GM21717 (cell line): Measurements from ENCODE around the gene FAM120B.
"Not testable (repeated sequence)": the region's sequence is repeated elsewhere in the genome, so short reads cannot be mapped to it uniquely, and the experiment has no call there.

Experiments used
- ATAC-seq: cut with Tn5 transposase; IDR thresholded peaks from one replicate; pipeline ENCODE4 v1.9.1; 2021; ENCODE audit warnings: mild to moderate bottlenecking, moderate library complexity; ENCODE audit not compliant: unreplicated experiment

The FAM120B gene

DNA sequence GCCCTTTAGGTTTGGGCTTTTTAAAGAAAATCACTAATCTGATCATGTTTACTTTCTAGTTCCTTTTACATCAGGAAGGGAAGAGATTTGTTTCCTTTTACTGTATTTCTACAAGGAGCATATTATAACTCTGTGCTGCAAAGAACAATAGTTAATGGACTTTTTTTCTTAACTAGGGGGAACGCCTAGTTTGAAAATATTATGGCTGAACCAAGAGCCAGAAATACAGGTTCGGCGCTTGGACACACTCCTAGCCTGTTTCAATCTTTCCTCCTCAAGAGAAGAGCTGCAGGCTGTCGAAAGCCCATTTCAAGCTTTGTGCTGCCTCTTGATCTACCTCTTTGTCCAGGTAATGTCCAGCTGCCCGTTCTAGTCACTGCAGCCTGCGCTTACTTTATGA lies 41.4 kb downstream of the FAM120B start:
- ATAC-seq: no peak

DNA sequence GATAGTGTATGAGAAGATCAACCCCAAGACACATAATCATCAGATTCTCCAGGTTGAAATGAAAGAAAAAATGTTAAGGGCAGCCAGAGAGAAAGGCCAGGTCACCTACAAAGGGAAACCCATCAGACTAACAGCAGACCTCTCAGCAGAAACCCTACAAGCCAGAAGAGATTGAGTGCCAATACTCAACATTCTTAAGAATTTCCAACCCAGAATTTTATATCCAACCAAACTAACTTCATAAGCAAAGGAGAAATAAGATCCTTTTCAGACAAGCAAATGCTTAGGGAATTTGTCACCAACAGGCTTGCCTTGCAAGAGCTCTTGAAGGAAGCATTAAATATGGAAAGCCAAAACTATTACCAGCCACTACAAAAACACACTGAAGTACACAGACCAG lies 44.9 kb downstream of the FAM120B start:
- not testable (repeated sequence) for ATAC-seq

DNA sequence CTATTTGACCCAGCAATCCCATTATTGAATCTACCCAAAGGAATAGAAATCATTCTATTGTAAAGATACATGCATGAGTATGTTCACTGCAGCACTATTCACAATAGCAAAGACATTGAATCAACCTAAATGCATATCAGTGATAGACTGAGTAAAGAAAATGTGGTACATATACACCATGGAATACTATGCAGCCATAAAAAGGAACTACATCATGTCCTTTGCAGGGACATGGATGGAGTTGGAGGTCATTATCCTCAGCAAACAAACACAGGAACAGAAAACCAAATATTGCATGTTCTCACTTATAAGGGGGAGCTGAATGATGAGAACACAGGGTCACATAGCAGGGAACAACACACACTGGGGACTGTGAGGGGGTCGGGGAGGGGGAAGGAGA lies 48.6 kb downstream of the FAM120B start:
- ATAC-seq: not testable (repeated sequence)

DNA sequence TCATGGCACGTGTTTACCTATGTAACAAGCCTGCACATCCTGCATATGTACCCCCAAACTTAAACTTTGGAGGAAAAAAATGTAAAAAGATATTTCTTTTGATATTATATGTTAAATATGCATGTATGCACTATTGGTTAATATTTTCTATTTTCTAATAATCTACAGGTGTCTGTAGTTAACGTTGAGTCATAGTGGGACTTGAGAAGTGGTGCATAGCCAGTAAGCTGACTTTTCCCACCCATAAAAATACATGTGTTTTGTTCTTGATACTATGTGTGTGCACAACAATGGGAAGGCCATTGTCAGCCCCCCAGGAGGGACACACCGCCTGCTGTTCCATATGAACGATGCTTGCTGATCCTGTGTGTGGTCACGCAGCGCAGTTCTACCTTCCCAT lies 49.1 kb downstream of the FAM120B start:
- no peak for ATAC-seq

DNA sequence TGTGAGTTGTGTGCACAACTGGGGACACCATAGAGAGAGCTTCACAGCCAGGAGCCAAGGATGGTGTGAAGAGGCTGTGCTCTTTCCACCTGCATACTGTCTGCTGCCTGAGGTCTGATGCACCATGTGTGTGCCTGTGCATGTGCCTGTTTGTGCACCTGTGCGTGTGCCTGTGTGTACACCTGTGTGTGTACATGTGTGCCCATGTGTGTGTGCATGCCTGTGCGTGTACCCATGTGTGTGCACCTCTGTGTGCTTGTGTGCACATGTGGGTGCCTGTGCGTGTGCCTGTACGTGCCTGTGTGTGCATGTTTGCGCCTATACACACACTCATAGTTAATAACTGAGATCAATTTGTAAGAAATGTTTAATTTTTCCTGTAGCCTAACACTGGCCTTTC lies 51.3 kb downstream of the FAM120B start:
- ATAC-seq: no peak

DNA sequence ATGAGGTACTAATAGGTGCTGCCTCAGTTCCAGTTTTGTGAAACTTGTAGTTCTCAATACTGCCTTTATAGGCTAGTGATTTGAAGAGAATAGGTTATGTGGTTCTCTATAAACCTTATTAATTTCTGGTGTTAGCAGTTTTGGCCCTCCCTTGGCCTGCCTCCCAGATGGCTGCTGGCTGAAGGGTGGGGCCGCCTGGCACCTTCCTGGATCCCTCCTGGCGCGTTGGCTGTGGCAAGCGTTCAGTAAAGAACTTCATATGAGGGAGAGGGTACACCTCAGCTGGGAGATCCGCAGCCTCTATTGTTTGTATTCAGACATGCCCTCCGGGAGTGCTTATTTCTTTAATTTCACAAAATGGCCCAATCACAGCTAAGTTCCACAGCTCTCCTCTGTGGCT lies 51.9 kb downstream of the FAM120B start:
- ATAC-seq: no peak

DNA sequence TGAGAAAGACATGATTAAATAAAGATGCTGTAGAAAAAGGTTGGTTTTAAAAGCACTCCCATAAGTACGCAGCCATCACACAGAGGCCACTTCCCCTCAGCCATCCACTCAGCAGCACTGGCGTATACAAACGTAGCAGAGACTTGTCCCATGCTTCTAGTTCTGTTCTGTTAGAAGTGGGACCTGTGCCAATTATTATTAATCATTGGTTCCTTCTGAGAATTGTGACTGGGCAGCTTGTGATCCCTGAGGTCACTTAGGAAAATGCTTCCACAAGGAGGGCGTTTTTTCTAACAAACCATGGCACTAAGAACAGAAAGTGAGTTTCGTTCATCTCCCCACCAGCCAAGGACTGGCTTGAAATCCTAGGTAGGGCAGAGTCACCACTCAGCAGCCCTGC lies 53.9 kb downstream of the FAM120B start:
- no peak for ATAC-seq

DNA sequence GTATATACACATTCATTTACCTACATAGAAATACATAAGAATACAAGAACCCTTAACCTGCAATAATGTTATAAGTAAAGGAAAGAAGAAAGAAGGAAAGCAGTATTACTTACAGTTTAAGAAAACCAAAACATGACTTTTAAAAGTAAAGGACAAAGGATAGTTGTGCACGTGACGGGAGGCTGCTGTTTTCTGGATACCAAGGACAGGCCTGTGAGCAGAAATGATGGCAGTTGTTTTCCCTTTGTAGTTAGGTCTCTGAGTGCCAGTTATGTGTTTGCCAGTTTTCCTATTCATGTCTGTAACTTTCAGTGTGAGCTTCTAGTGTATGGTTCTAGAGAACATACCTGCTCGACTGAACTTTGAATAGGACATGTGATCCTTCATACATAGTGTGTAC lies 54.8 kb downstream of the FAM120B start:
- no peak for ATAC-seq

DNA sequence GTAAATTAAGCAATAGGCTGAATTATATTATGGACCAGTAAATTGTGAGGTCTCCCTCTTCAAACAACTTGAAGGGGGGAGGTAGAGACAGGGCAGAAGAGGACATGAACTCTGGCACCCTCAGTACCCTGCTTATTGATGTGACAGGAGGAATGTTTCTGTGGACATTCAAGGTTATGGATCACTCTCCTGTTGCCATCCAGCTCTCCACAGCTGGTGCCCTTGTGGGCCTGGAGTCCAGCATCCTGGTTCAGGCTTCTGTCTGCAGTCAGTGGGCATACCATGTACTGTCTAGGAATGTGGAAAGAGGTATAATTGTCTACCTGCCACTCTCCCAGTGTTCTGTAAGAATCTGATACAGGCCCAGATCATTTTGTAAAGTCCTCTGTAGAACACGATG lies 55.6 kb downstream of the FAM120B start:
- ATAC-seq: no peak

DNA sequence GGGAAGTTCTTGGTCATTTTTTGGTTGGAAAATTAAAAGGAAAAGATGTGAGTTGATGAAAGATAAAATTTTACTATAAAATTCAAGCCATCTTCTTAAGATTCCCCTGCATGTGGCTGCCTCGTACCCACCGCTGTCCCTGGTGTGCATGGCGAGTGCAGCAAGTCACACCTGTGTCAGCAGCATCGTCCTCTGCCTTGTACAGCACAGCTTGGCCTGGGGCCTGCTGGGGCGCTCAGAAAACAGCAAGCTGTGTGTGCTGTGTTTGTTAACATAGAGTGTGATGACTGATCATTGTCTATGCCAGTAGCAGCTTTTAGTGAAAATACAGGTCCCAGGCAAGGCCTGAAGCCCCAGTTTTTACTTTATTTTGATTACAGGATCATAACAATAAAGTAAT lies 56.7 kb downstream of the FAM120B start:
- no peak for ATAC-seq

DNA sequence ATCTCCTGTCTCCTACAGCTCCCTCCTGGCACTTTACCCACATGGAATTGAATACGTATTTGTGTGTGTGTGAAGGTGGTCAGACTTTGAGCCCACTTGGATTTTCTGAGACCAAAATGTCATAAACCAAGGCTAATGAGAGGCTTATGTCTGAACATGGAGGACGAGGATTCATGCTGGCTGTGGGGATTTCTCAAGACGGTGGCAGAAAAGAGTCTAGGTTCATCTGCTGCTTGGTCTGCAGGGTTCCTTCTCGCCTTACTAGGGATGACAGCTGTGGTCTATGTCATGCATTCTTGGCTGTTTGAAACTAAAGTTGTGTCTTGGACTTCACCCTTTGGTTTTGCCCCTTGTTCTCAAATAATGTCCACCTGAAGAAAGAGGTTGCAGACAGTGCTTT lies 58.6 kb downstream of the FAM120B start:
- ATAC-seq: no peak

DNA sequence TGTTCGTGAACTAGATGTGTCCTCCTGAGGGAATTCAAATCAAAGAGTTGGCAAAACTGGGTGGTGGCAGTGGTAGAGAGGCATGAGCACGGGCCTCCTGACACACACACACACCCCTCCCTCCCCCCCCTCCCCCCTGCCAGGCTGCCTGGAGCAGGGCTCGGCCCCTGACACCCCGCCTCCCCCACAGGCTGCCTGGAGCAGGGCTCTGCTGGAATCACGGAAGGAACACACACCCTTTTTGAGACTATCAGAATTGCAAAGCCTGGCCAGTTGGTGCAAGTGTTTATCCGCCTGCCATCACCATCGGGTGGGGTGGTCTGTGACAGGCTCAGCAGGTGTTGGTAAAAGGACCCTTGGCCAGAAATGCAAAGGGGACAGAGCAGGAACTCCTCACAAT lies 59.0 kb downstream of the FAM120B start:
- ATAC-seq: no peak

DNA sequence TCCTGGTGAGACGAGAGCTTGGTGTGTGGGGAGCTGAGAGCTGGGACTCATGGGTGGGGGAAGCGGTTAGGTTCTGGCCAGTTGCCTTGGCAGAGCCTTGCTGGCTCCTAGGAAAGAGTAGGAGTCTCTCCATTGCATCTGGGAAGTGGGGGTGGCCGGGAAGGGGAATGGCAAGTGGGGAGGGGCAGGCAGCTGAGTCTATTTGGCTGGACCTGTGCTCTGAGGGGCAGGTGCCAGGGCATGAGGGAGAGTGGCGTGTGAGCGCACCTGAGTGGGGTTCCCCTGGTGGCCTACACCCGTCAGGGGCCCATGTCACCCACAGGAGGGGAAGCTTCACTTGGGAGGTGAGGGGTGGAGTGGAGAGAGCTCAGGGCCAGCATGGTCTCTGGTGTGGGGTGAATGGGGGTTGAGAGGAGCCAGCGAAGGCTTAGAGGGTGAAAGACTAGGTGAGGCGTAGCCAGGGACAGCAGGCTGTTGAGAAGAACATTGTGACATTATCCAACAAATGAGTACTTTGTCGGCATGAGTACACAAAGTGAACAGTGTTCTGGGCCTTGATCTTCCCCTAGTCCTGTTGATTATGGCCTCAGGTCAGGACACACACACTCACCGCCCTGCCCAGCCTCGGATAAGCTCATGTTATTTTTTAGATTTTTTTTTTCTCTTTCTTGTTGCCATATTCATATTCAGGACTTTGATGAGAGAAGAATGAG lies 59.8 kb downstream of the FAM120B start:
- ATAC-seq: no peak

DNA sequence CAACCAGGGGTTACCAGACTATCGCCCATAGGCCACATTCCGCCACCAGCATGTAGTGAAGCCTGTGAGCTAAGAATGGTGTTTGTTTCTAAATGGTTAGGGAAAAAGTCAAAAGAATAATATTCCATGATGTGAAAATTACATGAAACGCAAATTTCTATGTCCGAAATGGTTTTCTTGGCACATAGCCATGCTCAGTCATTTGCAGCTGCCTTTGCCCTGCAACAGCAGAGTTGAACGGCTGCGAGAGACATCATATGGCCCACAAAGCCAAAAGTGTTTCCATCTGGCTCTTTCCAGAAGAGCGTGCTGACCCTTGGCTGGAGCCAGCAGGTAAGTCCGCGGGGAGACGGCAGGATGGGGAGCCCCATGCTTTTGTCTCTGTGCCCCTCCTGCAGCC lies 60.7 kb downstream of the FAM120B start:
- ATAC-seq: no peak

DNA sequence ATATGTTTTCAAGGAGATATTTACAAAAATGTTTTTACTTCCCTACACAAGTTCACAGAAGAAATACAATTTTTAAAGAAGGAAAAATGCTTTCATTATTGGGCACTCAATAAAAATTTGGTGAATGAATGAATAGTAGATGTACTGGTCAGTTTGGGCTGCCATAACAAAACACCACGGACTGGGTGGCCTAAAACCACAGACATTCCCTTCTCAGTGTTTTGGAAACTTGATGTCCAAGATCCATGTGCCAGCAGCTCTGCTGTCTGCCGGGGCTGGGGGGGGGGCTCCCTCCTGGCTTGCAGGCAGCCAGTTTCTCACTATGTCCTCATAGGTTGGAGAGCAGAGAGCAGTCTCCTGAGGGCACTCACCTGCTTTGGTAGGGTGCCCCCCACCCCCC lies 62.0 kb downstream of the FAM120B start:
- no peak for ATAC-seq

DNA sequence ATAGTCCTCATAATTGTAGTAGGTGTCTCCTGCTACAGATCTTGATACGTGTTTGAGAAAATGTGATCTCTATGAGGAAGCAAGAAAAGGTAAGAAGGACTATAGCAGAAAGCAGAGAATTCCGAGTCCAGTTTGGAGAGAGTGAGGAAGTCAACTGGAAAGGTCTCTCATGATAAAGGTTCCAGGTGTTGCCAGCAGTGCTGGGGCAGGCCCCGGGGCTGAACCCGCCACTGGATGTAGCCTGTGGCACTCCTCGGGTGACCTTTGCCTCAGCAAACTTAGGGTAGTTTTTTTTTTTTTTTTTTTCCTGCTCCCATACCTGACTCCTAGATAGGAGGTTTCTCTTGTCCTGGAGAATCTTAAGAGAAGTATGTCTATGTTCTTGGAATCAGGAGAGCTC lies 62.8 kb downstream of the FAM120B start:
- no peak for ATAC-seq

DNA sequence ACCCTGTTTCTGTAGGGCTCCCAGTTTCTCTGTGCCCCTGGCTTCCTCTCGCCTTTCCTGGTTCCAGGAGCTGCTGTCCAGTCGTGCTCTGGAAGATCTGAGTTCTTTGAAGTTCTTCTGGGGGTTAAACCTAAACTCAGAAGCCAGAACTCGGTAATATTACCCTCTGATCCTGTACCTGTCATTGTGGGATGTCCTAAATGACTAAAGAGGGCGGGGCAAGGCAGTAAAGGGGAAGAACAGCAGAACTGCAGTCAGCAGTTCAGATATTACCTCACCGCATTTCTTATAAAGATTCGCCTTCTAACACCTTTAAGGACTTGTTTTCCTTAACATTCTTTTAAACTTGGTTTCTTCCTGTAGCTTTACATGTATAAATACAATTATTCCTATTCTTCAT lies 63.9 kb downstream of the FAM120B start:
- ATAC-seq: peak; percentile 84

DNA sequence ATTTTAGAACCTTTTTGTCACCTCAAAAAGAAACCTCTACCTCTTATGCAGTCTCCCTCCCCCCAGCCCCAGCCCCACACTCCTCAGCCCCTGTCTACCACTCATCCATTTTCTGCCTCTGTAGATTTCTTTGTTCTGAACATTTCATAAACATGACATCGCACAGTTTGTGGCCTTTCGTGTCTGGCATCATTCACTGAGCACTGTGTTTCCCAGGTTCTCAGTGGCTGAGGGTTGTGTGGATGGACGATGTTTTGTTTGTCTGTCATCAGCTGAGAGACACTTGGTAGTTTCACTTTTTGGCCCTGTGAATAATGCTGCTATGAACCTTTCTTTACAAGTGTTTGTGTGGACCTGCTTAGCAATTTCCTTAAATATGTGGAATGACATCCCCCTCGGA lies 64.5 kb downstream of the FAM120B start:
- ATAC-seq: no peak

DNA sequence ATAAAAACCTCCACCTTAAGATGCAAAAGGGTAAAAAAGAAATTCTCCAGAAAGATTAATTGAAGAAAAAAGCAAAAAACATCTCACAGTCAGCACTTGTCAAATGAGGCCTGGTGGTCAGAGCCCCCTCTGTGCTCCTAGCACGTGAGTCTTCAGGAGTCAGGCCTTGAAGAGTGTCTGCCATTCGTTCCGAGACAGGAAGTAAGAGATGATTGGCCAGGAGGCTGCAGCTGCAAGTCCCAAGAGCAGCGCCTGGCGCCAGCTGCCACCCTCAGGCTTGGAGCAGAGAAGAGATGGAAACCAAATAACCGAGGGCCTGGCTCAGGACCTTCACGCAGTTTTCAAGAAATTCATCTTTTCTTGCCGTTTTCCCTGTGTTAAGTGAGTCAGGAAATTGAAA lies 65.0 kb downstream of the FAM120B start:
- ATAC-seq: no peak

DNA sequence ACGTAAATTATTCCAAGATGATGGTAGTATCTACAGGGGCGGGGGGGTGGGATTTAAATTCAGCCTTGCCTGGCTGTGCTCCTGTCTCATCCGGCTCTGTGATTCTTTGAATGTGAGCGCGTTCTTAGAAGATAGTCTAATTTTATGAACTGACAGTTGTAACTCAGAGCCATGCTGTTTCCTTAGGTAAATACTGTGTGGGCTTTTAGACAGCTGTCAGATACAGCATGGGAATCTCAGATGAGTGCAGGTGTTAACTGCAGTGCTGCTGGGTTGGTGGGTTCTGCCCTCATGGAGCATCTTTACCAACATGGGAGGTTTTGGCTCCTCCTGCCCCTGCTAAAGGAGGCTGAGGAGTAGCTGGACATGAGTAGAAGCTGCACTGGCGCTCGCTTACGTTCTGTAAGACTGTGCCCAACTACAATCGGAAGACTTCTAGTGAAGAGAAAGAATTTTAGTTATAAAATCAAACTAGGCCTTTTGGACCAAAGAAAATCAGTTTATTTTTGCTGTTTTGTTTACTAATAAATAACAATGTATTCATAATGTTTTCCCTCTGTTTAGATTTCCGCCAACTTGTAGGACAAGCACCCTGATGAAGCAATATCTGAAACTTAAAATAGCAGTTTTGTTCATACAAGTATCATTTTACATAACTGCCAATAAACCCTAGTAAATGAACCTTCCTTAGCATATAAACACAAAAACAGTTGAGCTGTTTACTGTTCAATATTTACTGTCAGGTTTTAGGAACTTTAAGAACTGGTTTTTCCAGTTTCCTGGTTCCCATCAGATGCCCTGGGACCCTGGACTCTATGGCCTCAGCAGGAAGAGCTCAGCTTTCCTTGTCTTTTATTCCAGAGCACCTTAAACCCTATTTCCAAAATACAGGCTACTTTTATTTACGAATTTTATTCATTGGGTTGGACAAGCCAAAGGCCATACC lies 66.1 kb downstream of the FAM120B start:
- ATAC-seq: no peak

DNA sequence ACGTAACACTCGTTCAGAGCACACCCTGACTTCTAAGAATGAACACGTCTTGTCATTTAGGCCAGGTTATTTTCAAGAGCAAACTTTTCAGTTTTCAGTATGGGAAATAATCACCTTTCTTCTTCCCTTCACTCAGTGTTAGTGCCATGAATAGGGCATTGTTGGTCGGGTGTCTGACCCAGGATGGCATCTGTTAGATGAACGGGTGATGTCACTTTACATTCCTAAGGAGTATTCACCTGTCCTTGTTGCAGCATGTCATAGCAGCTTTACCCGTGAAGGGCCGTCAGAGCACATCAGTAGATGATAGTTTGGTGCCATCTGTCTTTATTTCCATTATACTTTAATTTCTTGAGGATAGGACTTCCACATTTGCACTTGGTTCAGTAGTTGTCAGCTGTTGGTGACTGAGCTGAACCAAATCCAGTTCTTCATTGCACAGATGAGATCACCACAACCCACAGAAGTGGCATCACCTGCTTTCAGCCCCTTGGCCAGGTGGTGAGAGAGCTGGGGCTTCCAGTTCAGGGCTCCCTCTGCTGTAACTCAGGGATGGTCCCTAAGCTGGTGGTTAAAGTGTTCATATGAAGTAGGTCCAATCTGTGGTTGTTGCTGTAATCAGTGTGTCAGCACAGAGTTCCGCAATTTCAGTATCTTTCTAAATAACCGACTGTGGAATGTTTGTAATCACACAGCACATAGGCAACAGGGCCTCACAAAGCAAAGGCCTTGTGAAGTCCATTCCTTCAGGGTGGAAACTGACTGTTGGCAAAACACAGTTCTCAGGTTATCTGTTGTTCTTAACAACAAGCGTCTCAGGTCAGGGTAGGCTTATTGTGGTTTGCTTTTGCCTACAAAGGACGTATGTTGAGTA lies 68.2 kb downstream of the FAM120B start:
- ATAC-seq: no peak
